Suprapubic skin (tissue), 3 donors: ENCODE measurements around the gene ZNF592.

ENCODE experiments used
- CTCF ChIP-seq, 2 donors: fragments of 200-600 bp in 1 of 2; fragments of 450-650 bp in 1 of 2; sonication (generic) in 1 of 2; IDR thresholded peaks; one replicate each; pipeline ENCODE4 v1.5.1; 2016 to 2019; ENCODE audit warnings: antibody characterized with exemption in 2 of 2, mild to moderate bottlenecking in 1 of 2, moderate library complexity in 1 of 2
- POLR2A ChIP-seq, 2 donors: fragments of 450-650 bp; IDR thresholded peaks; one replicate each; pipeline ENCODE4 v1.6.1; 2017; ENCODE audit warnings: antibody characterized with exemption in 2 of 2, mild to moderate bottlenecking in 2 of 2, moderate library complexity in 2 of 2

GRCh38 chr15:84819791-84820190, 71.4 kb downstream of the ZNF592 start:
- TF ChIP-seq CTCF (IDR thresholded peaks at IDR 0.05): no peak
- TF ChIP-seq POLR2A (IDR thresholded peaks at IDR 0.05): no peak
